Stimulated activated CD4-positive, alpha-beta T cell treated with anti-CD3 and anti-CD28 coated beads, Interleukin-15, amount 100 ng/mL, for 48 hours (primary cell): ENCODE results near the gene CLCA1.

Experiments
- DNase-seq, 2 donors: peaks; one replicate each; pipeline ENCODE4 v3.0.0-alpha.2; 2020; ENCODE audit warnings: low read depth in 2 of 2

CLCA1 gene

GRCh38 chr1:86504137-86504479 is 35.4 kb downstream of the CLCA1 start:
- no peak for DNase-seq

- no peak for DNase-seq
Measured at GRCh38 chr1:86504895-86505563, 36.3 kb downstream of the CLCA1 start.

DNA sequence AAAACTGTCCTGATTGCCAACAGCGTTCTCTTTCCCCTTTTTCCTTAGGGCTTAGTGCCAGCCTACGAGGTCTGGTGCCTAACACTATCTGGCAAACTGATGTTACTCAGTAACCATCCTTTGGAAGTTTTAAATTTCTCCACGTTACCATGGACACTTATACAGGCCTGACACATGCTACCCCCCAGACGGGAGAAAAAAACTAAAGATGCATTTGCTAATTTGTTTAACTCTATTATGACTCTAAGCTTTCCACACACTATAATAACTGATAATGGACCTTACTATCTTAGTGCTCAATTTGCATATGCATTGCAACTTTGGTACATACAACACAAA is 36.8 kb downstream of the CLCA1 start:
- DNase-seq = no peak

- DNase-seq = no peak
Measured at GRCh38 chr1:86507935-86508582, 39.3 kb downstream of the CLCA1 start.

DNA sequence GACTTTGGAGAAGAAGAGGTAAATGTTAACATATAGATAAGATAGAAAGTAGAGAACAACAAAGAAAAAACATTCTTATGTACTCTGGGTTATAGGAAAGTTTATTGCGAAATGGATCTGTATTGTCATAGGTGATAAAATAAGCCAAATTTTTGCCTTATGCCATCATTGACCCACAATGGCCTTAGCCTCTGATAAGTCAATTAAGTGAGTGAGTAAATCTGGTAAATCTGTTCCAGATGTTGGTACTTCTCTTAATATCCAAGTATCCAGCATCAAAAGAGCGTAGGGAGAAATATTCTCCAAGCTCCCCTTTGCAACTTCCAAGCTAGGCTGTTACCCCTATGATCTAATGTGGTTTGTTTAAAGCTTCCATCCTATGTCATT is 39.8 kb downstream of the CLCA1 start:
- no peak for DNase-seq

DNA sequence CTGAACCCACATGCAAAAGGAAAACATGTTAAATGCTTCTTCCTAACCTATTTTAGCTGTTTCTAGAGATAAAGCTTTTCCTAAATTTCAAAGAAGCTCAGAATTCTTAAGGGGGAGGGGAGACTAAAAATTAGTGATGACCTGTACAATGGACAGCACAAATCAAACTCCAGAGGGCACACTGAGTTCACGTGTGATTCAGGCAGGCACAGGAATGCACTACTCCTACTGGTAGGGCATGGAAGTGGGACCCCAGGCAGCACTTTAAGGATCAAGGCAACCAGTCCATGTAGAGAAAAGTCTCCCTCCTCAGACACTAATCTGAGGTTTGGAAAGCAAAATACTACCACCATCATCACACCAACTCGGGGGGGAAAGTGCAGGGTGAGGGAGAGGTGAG is 46.9 kb downstream of the CLCA1 start:
- DNase-seq = no peak

GRCh38 chr1:86516335-86516734 is 47.6 kb downstream of the CLCA1 start:
- DNase-seq = no peak

- no peak for DNase-seq
Measured at GRCh38 chr1:86517336-86517735, 48.6 kb downstream of the CLCA1 start.

DNA sequence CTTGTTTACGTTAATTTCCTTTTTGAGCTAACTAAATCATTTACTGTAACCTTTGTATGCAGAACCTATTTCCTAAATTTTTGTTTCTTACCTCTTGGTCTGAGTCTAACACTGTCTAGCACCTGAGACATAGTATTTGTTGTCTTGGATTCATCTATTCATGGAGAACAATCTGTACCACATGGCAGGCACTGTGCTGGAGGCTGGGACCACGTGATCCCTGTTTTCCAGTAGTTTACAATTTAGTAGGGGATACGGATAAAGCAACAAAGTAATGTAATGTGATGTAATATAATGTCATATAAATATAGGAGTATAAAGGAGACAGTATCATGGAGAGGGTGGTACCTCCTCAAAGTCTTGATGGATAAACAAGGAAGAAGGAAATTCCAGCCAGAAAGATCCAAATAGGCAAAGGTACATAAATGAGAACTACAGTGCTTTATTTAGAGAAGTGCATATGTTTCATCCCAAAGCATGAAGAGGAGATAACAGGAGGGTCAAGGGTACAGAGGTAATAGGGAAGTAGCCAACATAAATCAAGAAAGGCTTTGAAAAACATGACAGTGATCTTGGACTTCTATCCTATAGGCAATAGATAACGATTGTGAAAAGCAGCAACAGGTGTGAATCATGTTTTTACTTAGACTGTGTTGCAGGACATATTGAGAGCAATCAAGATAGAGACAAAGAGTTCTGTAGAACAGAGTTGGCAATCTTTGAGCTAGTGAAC is 52.2 kb downstream of the CLCA1 start:
- DNase-seq = no peak

DNA sequence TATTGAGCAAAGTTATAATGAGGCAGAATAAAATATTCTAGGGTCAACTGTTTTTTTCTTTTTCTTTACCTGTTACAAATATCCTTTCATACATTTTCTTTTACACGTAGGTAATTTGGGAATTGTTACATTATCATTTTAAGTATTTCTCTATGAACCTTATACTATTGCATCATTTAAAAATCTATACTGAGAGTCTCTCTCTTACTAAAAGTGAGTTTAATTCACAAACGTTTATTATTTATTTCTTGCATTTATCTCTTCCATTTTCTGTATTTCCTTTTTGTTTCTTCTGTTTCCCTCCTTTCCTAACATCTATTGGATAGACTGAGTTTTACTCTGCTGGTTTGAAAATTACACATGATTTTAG is 52.8 kb downstream of the CLCA1 start:
- DNase-seq = no peak

DNA sequence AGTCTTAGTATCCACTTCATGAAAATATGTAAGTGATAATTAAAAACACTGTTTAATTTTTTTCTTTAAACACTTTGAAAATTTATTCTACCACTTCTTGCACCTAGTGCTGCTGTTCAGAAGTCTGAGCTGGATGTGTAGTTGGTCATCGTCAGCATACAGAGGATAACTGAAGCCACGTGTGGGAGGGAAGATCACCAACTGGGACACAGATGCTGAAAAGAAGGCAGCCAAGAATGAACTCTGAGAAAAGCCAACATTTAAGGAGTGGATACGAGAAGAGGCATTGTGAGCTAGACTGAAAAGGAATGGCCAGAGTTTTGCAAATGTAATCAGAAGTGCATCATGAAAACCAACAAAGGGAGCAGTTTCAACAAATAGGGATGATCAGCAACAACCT is 53.5 kb downstream of the CLCA1 start:
- DNase-seq = no peak

- DNase-seq = no peak
Measured at GRCh38 chr1:86523670-86524354, 55.1 kb downstream of the CLCA1 start.

DNA sequence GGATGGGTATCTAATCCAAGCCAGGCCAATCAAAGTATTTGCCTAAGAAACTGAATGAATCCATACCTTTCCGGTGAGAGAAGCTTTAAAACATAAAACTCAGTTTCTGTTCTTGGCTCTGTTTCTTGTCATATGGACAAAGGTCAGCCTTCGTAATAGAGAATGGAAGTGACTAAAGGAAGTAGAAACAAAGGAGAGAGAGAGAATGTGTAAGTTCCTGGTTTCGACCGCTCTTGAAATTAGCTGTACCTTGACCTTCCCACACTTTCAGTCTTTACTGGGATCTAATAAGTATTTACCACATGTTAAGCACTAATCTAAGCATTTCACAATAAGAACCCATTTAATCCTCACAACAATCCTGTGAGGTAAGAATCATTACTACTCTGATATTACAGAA is 58.6 kb downstream of the CLCA1 start:
- no peak for DNase-seq

GRCh38 chr1:86530211-86530845 is 61.6 kb downstream of the CLCA1 start:
- DNase-seq = no peak

- no peak for DNase-seq
Measured at GRCh38 chr1:86537928-86538695, 69.4 kb downstream of the CLCA1 start.

- DNase-seq = no peak
Measured at GRCh38 chr1:86538775-86539174, 70.0 kb downstream of the CLCA1 start.

DNA sequence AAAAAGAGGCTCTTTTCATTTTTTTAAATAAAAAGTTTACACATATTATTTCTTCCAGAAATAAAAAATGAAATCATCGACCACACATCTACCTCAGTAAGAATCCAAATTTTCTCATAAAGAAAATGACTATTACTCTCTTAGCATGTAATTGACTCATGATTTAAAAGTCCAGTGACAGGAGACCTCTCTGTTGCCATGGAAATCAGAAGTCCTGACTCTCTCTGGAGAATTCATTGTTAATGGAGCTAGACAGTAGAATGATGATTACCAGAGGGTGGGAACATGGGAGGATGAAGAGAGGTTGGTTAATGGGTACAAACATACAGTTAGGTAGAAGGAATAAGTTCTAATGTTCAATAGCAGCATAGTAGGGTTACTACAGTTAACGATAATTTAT is 73.1 kb downstream of the CLCA1 start:
- DNase-seq = no peak

- no peak for DNase-seq
Measured at GRCh38 chr1:86542631-86543030, 73.9 kb downstream of the CLCA1 start.

DNA sequence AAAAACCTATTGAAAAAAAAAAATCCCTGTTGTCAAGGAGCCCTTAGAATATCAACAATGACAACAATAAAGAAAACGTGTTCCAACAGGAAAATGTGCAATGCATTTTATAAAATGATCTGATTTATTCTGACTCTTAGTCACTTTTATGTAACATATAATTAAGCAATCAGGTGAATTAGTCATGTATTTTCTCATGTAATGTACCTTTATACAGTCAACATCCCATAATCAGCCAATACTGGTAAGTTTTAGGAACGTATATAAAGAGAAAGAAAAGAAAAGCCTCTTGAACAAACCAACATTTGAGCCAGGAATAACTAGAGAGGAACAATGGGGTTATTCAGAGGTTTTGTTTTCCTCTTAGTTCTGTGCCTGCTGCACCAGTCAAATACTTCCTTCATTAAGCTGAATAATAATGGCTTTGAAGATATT is 78.1 kb downstream of the CLCA1 start, which contains the start of gene CLCA4:
Gene CLCA4, plus strand, starts transcription at position 292 of the 435 bp plus-strand sequence. Its CDS starts 42 bp downstream, at position 334.
- no peak for DNase-seq

- DNase-seq = no peak
Measured at GRCh38 chr1:86548839-86549238, 80.1 kb downstream of the CLCA1 start.
